Heart right ventricle (tissue), 16 donors: ENCODE data around the gene PAPPA. TPM values are rescaled to one million over a fixed set of nuclear protein-coding genes. Genes with fewer than 3 reads are reported as not detected.

Experiments used
- ATAC-seq, 8 donors: fragments of 200-7000 bp; cut with Tn5 transposase; one replicate each; pipeline ENCODE4 v1.9.1; 2020; ENCODE audit warnings: mild to moderate bottlenecking in 8 of 8, moderate library complexity in 8 of 8, moderate number of reproducible peaks in 1 of 8
- DNase-seq, 2 donors: peaks; one replicate each; pipeline ENCODE4 v3.0.0-alpha.2; 2020
- H3K27ac ChIP-seq, 10 donors: fragments of 200-600 bp; sonication (generic) in 2 of 10; one replicate each; pipeline versions ENCODE4 v1.5.0 to v1.8.0; 2020 to 2022; ENCODE audit warnings: mild to moderate bottlenecking in 3 of 10
- H3K27me3 ChIP-seq, 7 donors: fragments of 200-600 bp; one replicate each; pipeline ENCODE4 v1.8.0; 2021 to 2022; ENCODE audit warnings: mild to moderate bottlenecking in 2 of 7
- H3K36me3 ChIP-seq, 9 donors: fragments of 200-600 bp; sonication (generic) in 1 of 9; one replicate each; pipeline versions ENCODE4 v1.5.0 to v1.8.0; 2020 to 2022; ENCODE audit warnings: mild to moderate bottlenecking in 2 of 9
- H3K4me1 ChIP-seq, 9 donors: fragments of 200-600 bp; sonication (generic) in 1 of 9; one replicate each; pipeline versions ENCODE4 v1.5.0 to v1.8.0; 2020 to 2022; ENCODE audit warnings: mild to moderate bottlenecking in 4 of 9
- H3K4me3 ChIP-seq, 10 donors: fragments of 200-600 bp; sonication (generic) in 2 of 10; one replicate each; pipeline versions ENCODE4 v1.5.0 to v1.8.0; 2020 to 2022; ENCODE audit warnings: mild to moderate bottlenecking in 7 of 10, moderate library complexity in 2 of 10
- H3K9me3 ChIP-seq, 11 donors: fragments of 200-600 bp in 10 of 11; sonication (generic) in 2 of 11; one replicate each; pipeline versions ENCODE4 v1.5.0 to v1.8.0; 2013 to 2022; ENCODE audit warnings: mild to moderate bottlenecking in 2 of 11, control low read depth in 1 of 11, moderate library complexity in 1 of 11
- CTCF ChIP-seq, 9 donors: fragments of 200-600 bp; sonication (generic) in 2 of 9; IDR thresholded peaks; one replicate each; pipeline versions ENCODE4 v1.5.0 to v1.8.0; 2021 to 2022; ENCODE audit warnings: antibody characterized with exemption in 9 of 9, mild to moderate bottlenecking in 5 of 9, moderate library complexity in 1 of 9
- WGBS, 2 donors: extraction: QIAGEN DNeasy Blood & Tissue Kit; methylation state at CpG; one replicate each; pipeline ENCODE4 v1.1.7; 2013; ENCODE audit warnings: inconsistent platforms in 1 of 2; 5-methylcytosine and 5-hydroxymethylcytosine counted together
- intact Hi-C, 10 donors: fragments of 100-400 bp; cut with DNase I; formaldehyde crosslinking; loops; one replicate each; pipeline versions ENCODE4 v1.11.1 to v1.14.2; 2022
- polyA plus RNA-seq, 2 donors: library from polyadenylated mRNA; stranded (reverse); fragments of 200-250 nt; gene quantifications; one replicate each; pipeline ENCODE4 v1.2.3, GENCODE V29; 2013
- total RNA-seq, 10 donors: library from RNA; stranded (reverse); fragmentation: NEBNext Ultra II Directional in 3 of 10; extraction: Animal tissue kit (Norgen Biotek cat#: 25700) in 3 of 10; gene quantifications; one replicate each; pipeline versions ENCODE4 v1.2.1 to v1.2.4, GENCODE V29; 2021 to 2023
- donor health status: Arrhythmogenic right ventricular cardiomyopathy.
- donor health status: ischemic (EF 13 %, LVEDD 7.1; RV severe dilation, severe dysfunction).
- donor health status: healthy with polysubstance abuse.
- donor health status: DM: no; HTN: yes; CAD: no.
- donor health status: DM: no; HTN: no; CAD: no.
- donor health status: ischemic (EF 25% LVEDD 6.9; RV normal size, moderate dysfunction).
- donor health status: ischemic (EF 25% LVEDD 5.7; RV mildly dilated, moderate dysfunction).
- donor health status: healthy.
- donor health status: DM: yes; HTN: yes; CAD: no.
- donor health status: Ischemic cardiomyopathy.
- donor health status: ischemic (EF 35%, LVEDD 5.7; RV mildly dilated, moderate dysfunction).
- donor health status: nonischemic (EF 11% LVEDD 7.7; RV severe dilation, severe dysfunction).
- donor health status: DM: yes; HTN: yes; CAD: no.
- donor health status: PGD.
- donor health status: ischemic (EF 29% LVEDD 5.4; RV normal size, mild dysfunction).
- donor health status: nonischemic (EF 23%, LVEDD 6.1; RV moderate dilation, normal function).

Gene PAPPA
- total and polyA plus RNA-seq, 12 donors = 0.15 to 3.4 (median 1.2) TPM

DNA sequence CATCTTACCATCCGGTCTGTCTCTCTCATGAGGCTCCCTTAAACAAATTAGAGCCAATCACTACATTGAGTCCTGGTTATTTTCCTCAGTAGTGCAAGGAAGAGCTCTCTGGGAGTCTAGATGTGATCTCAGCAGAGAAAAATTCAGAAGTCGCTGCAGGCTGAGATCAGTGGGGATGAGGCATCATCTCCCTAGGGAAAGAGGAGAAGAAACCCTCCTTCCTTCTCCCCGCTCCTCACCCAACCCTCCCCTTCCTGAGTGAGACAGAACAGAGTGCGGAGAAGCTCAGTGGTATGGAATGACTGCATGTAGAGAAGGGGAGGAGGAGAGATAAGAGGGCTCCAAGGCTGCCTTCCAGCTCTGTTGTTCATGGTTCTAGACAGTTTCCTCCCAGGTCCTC, 80.5 kb downstream of the PAPPA start:
- Histone ChIP-seq H3K27ac (no peak overlapping the region), H3K4me1 (peaks cover 0 to 10% (median 0%) of the 10 kb centered on the region in 9 donors), H3K36me3 (no peaks in the 10 kb centered on the region), H3K27me3 (no peaks in the 10 kb centered on the region), H3K9me3 (no peaks in the 10 kb centered on the region), H3K4me3 (no peak overlapping the region)
- intact Hi-C loops = no loop called here
- 41 to 46% methylated on average over 4 of the region's 4 CpGs for WGBS, 2 donors
- ATAC-seq (peak in 3 of 8 donors; percentile 17 to 84 (median 70)), DNase-seq (no peak)
- TF ChIP-seq CTCF (IDR thresholded peaks at IDR 0.05) = no peak

GRCh38 chr9:116236979-116237378, 83.4 kb downstream of the PAPPA start:
- intact Hi-C loops = no loop called here
- Histone ChIP-seq H3K36me3 (no peaks in the 10 kb centered on the region), H3K4me3 (no peak overlapping the region), H3K27me3 (no peaks in the 10 kb centered on the region), H3K4me1 (peaks cover 0 to 17% (median 0%) of the 10 kb centered on the region in 9 donors), H3K9me3 (no peaks in the 10 kb centered on the region), H3K27ac (no peak overlapping the region)
- ATAC-seq (no peak), DNase-seq (no peak)
- TF ChIP-seq CTCF (IDR thresholded peaks at IDR 0.05) = no peak

DNA sequence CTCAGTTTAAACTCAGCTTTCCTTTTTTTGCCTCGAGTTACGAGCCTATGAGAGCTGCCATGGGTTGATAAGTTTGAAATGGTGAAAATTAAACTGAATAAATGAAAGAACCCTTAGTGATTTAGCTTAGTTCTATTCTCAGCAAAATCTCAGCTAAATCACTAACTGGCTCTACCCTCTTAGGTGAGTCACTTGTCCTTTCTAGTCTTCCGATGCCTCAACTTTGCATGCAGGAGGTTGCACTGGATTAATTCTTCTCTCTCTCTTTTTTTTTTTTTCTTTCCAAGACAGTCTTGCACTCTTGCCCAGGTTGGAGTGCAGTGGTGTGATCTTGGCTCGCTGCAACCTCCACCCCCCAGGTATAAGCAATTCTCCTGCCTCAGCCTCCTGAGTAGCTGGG, 83.9 kb downstream of the PAPPA start:
- no peak for DNase-seq
- no peak for TF ChIP-seq CTCF (IDR thresholded peaks at IDR 0.05)
- no peak for ATAC-seq
- Histone ChIP-seq H3K36me3 (no peaks in the 10 kb centered on the region), H3K9me3 (no peaks in the 10 kb centered on the region), H3K27ac (no peak overlapping the region), H3K4me1 (peaks cover 0 to 17% (median 0%) of the 10 kb centered on the region in 9 donors), H3K27me3 (no peaks in the 10 kb centered on the region), H3K4me3 (no peak overlapping the region)
- WGBS, 2 donors = 87 to 94% methylated on average over 4 of the region's 4 CpGs
- intact Hi-C loops = no loop called here

DNA sequence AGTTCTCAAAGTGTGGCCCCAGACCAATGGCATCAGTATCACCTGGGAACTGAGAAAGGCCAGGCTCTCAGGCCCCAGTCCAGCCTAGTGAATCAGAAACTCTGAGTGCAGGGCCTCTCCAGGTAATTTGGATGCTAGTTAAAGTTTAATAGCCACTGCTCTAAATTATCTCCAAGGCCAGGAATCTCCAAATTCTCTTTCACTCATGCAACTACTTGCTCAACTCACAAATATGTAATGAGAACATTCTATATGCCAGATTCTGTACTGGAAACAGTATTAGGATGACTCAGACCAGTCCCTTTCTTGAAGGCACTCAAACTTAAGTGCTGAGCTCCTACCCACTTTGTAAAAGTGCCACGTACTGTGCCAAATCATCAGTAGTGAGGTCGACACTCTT, 84.6 kb downstream of the PAPPA start:
- ATAC-seq = no peak
- WGBS, 2 donors = 76 to 77% methylated on average over 2 of the region's 2 CpGs
- intact Hi-C loops = no loop called here

More for the DNA sequence above, 84.6 kb downstream of the PAPPA start:
- Histone ChIP-seq H3K4me1 (peaks cover 0 to 17% (median 0%) of the 10 kb centered on the region in 9 donors), H3K27me3 (no peaks in the 10 kb centered on the region), H3K4me3 (no peak overlapping the region), H3K27ac (no peak overlapping the region), H3K9me3 (no peaks in the 10 kb centered on the region), H3K36me3 (no peaks in the 10 kb centered on the region)
- DNase-seq = no peak
- no peak for TF ChIP-seq CTCF (IDR thresholded peaks at IDR 0.05)
